Activated CD4-positive, alpha-beta T cell treated with anti-CD3 and anti-CD28 coated beads for 1 hour (primary cell): Measurements from ENCODE around the gene IGBP1.
"Not testable (repeated sequence)": the region's sequence is repeated elsewhere in the genome, so short reads cannot be mapped to it uniquely, and the experiment has no call there.

Experiments used
- DNase-seq: peaks from one replicate; pipeline ENCODE4 v3.0.0-alpha.2; 2020

IGBP1 gene

DNA sequence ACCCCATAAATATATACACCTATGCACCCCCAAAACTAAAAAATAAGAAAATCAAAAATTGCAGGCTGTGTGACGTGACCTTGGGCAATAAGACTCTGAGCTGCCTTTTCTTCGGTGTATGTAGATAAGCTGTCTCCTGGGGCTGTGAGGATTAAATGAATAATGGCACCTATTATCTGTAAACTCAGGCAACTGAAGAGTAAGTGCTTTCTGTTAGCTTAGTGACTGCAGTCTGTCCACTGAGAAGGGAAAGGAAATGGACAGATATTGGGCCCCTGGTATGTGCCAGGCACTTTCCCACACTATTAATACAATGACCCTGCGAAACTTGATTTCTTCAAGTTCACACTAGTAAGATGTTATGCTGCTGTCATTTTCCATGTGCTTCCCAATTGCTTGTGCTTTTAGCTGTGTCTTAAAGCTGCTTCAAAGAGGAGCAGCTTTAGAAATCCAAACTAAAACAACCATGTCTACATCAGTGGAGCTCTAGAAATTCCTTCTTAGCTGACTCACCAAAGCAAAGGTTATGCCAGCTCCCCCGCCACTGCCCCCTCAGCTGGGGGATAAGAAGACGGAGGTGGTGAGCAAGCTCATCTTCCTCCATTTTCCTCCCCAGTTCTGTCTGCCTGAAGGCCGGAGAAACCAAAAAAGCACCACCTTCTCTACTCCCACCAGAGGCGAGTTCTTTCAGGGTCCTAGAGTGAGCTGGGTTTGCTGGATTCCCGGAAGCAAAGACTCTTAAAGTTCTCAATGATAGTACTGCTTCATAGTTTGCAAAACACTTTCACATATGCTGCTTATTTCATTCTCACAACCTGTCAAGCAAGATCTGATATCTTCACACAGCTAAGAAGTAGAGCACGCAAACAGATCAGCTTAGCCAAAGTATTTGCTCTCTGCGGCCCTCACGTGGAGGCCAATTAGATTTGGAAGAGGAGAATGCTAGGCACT, 35.3 kb downstream of the IGBP1 start:
- DNase-seq: no peak

DNA sequence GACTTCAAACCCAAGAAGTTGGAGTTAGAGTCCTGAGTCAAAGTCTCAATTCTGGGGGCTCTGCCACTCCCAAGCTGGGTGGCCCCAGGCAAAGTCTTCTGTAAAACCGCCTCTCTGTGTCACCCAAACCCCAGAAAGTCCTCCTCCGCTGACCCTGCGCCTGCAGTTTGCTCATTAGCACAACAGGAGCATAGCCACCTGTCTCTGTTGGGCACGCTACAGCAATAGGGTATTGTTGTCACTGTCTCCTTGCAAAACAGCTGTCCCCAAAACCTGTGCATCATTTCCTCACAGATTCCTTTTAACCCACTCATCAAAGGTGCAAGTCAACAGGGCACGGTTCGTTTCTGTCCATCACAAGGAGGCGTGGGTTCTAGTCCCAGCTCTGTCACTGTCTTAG, 36.0 kb downstream of the IGBP1 start:
- DNase-seq: no peak

DNA sequence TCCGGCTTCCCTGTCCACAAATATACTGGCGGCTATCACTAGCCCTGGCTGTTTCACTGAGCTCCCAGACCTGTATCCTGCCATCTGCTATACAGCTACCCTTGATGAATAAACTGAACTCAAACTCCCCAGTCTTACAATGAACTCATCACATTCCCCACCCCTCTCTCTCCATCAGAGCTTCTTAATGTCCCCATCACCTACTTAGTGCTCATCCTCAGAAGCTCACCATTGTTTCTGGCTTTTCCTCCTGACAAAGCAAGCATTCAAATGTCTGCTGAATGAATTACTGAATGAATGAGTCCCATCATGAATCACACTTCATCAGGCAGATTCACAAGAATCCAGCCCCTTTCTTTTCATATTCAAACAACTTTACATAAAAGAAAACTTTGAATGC, 38.4 kb downstream of the IGBP1 start:
- DNase-seq: no peak

DNA sequence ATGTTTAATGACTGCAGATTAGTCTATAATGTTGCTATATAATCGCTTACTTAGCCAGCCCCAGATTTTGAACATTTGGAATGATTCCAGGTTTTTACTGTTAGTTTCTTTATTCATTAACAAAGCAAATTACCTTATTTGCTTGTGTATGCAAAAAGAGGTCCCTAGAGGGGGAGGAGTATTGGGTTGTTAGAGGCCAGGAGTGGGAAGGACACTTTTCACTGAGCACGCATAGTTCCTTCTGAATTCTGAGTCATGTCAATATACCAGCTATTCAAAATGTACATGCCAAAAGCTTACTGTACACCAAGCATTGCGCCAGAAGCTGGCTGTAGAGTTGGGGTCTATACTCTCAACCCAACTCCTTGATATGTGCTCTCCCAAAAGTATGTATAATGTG, 39.0 kb downstream of the IGBP1 start:
- DNase-seq: no peak

DNA sequence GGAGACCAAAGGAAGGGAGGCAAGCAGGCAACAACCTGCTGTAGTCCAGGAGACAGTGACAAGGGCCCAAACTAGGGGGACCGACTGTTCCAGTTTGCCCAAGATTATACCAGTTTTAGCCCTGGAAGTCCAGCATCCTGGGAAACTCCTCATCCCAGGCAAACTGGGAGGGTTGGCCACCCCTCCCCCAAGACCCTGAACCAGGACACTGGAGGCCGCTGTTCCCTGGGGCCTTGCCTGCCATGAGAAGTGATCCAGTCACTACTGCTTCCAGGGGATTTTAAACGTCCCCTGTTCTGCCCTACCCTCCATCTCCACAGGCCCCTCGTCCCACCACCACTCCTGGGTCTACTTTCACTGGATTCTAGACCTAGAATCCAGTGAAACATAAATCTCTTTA, 39.7 kb downstream of the IGBP1 start:
- DNase-seq: no peak

DNA sequence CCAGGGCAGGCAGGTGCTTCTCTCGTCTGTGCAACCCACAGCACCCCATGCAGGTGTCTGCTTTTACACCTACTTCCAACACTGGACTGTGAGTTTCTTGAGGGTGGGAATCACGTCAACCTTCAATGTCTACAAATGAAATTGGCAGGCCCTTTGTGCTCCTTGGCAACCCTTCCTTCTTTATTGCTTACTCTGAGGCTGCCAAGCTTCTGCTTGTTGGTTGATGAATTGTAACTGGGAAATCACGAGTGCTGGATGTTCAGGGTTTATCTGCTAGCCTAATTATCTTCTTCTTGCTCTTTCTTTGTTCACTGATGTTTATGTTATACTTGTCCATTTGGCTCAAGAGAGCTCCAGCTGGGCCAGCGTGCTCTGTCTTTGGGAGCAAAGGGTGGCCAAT, 41.5 kb downstream of the IGBP1 start:
- no peak for DNase-seq

DNA sequence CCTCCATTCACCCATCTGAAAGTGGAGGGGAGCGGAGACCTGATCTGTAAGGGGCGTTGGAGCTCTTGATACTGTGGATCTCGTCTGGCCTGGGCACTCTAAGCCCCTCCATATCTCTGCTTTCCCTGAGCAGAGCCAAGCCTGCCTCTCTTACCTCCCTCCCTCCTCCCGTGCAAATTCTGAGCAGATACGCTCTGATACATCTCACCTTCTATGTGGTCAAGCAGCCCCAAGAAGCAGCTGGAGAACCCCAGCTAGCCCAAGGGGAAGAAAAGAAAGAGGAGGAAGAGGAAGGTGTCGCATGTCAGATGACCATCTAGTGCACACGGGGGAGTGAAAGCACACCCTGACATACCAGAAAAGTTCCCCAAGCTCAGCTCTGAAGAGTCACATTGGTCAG, 42.1 kb downstream of the IGBP1 start:
- DNase-seq: no peak

DNA sequence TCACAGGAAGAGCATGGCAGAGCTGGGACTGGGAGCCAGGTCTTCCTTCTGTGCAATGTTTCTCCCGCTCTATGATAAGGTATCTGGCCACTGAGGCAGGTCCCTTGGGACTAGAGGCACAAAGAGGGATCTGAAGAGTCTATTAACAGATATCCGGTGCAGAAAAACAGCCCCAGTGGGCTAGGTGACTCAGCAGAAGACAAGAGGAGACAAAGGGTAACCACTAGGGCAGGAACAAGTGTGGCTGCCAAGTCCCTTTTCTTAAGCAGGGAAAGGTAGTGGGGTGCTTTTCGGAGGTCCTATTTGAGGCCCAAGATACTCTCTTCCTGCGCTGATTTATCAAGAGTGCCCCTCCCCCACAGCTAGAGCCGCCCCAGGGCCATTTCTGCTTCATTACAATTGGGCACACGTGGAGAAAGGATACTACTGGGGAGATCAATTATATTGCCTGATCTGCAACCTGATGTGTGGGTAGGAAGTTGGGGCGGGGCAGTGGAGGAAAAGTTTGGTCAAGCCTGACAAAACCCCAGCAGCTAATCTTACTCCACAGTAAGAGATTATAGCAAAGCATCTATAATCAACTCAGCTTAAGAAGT, 43.8 kb downstream of the IGBP1 start, which contains the start of gene DGAT2L6:
TSS of gene DGAT2L6 (plus strand) at position 546 of the 596 bp plus-strand sequence. CDS start 100 bp downstream, outside the sequence.
- no peak for DNase-seq

DNA sequence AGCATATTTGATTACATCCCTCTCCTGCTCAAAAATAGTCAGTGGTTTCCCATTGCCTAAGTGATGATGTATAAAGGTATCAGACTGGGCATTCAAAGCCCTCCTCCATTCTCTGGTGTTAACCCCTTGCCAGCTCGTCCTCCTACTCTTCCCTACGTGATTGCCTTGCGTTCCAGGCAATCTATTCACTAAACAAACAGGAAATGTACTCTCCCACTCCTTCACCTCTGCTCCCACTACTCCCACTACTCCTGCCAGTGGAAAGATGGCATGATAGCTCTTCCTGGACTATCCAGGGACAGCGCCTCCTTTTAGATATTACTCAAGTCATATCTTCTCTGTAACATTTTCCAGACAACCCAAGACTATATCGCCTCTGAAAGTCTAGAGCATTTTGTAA, 49.8 kb downstream of the IGBP1 start:
- no peak for DNase-seq

DNA sequence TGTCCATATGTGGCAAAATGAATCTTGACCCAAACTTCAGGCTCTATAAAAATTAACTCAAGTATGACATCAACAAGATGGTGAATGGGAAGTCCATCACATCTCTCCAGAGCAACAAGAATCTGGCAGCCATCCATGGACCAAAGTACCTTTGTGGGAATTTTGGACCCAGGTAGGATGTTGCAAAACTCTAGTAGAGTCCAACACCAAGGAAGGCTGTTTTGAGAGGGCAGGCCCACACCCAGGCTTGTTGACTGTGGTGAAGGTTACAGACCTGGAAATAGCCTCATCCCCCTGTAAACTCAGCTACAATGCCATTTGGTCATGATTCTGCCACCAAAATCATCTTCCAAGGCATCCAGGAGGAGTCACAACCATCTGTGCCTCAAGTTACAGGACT, 57.0 kb downstream of the IGBP1 start:
- no peak for DNase-seq

DNA sequence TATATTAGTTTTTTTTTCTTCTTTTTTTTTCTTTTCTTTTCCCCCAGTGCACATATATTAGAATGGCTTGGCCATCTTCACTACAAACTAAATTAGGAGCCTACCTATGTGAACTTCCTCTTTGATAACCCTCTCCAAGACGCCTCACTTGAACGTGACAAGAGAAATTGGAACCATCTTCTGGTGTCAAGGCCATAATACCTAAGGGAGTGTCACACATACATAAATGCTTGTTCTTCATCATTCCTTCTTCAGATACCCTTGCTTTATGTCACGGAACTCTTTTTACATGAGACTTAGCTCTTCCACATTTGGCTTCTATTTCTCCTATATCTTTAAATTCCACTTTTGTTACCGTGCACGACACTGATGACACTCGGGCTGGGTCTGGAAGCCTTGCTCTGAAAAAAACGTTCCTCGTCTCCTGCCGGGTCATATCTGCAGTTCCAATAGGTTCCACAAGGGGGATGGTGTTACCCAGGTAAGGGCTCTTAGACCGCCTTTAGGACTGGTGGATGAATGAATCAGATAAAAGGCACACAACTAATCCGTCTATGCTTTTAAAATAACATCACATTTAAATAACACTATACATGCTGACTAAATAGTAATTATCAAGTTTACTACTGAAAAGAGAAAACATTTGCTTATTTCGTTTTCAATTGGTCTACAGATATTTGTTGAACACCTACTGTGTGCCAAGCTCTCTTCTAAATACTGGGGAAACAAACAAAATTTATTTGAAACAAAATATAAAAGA, 63.9 kb downstream of the IGBP1 start:
- peak; percentile 32 for DNase-seq

DNA sequence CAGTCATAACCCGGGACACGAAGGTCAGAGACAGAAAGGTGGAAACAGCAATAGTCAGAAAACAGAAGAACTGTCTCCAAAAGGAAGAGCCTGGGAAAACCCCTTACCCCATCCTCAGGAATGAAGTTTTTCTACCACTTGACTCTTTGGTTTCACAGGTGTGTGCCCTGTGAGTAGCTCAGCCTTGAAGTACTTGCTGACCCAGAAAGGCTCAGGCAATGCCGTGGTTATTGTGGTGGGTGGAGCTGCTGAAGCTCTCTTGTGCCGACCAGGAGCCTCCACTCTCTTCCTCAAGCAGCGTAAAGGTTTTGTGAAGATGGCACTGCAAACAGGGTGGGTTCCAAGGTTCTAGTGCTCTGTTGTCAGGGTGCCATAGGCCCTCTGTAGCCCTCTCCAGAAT, 68.5 kb downstream of the IGBP1 start:
- no peak for DNase-seq

DNA sequence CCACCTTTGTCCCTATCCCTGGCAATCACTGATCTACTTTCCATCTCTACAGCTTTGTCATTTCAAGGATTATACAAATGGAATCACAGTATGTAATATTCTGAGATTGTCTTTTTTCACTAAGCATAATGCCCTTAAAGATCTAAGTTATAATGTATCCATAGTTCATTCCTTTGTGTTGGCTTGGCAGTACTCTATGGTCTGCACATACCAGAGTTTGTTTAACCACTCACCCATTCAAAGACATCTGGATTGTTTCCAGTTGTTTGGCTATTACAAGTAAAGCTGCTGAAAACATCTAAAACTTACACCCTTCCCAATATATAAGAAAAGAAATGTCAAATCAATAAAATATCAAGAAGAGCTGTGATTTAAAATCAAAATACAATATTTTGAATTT, 75.2 kb downstream of the IGBP1 start:
- DNase-seq: no peak

DNA sequence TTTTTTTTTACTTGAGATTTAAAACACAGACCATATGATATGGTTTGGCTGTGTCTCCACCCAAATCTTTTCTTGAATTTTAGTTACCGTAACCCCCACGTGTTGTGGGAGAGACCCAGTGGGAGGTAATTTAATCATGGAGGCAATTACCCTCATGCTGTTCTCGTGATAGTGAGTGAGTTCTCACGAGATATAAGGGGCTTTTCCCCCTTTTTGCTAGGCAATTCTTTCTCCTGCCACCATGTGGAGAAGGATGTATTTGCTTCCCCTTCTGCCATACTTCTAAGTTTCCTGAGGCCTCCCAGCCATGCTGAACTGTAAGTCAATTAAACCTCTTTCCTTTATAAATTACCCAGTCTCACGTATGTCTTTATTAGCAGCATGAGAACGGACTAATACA, 76.3 kb downstream of the IGBP1 start:
- DNase-seq: not testable (repeated sequence)
